MM.1S (cell line): ENCODE measurements around the gene SPRR3.

Source experiments
- DNase-seq: peaks from one replicate; pipeline ENCODE4 v3.0.0-alpha.2; 2015
- H2AFZ ChIP-seq: fragments of 300-600 bp; sonication (generic); 2 replicates; pipeline ENCODE4 v1.6.0; 2016; ENCODE audit warnings: antibody characterized with exemption, low read length
- H3F3A ChIP-seq: fragments of 300-600 bp; sonication (generic); 2 replicates; pipeline ENCODE4 v1.6.1; 2016; ENCODE audit warnings: mild to moderate bottlenecking, antibody characterized with exemption, low read length, moderate library complexity, mixed read lengths; ENCODE audit not compliant: insufficient read depth
- H3K27ac ChIP-seq: fragments of 300-600 bp; sonication (generic); 2 replicates; pipeline ENCODE4 v1.5.1; 2016; ENCODE audit warnings: mild to moderate bottlenecking, low read length
- H3K27me3 ChIP-seq: fragments of 300-600 bp; sonication (generic); replicated peaks from 2 replicates; pipeline ENCODE4 v1.6.0; 2016; ENCODE audit warnings: low read length; ENCODE audit not compliant: insufficient read depth
- H3K36me3 ChIP-seq: fragments of 300-600 bp; sonication (generic); replicated peaks from 2 replicates; pipeline ENCODE4 v1.6.1; 2016; ENCODE audit warnings: mild to moderate bottlenecking, low read length, mixed read lengths; ENCODE audit not compliant: insufficient read depth
- H3K4me1 ChIP-seq: fragments of 300-600 bp; sonication (generic); 2 replicates; pipeline ENCODE4 v1.6.1; 2016; ENCODE audit warnings: low read length, mixed read lengths
- H3K4me2 ChIP-seq: fragments of 300-600 bp; sonication (generic); 2 replicates; pipeline ENCODE4 v1.6.0; 2016; ENCODE audit warnings: low read depth, low read length
- H3K4me3 ChIP-seq: fragments of 300-600 bp; sonication (generic); 2 replicates; pipeline ENCODE4 v1.5.1; 2016; ENCODE audit warnings: low read length, mixed read lengths
- H3K79me2 ChIP-seq: fragments of 300-600 bp; sonication (generic); 2 replicates; pipeline ENCODE4 v1.6.1; 2016; ENCODE audit warnings: mixed run types, low read length, mixed read lengths
- H3K9ac ChIP-seq: fragments of 300-600 bp; sonication (generic); 2 replicates; pipeline ENCODE4 v1.6.1; 2016; ENCODE audit warnings: low read length, mixed read lengths
- H3K9me2 ChIP-seq: fragments of 300-600 bp; sonication (generic); replicated peaks from 2 replicates; pipeline ENCODE4 v1.6.1; 2016; ENCODE audit warnings: mild to moderate bottlenecking, low read length, mixed read lengths; ENCODE audit not compliant: insufficient read depth
- H3K9me3 ChIP-seq: fragments of 300-600 bp; sonication (generic); replicated peaks from 2 replicates; pipeline ENCODE4 v1.6.1; 2016; ENCODE audit warnings: mild to moderate bottlenecking, low read length, mixed read lengths; ENCODE audit not compliant: insufficient read depth
- H4K20me1 ChIP-seq: fragments of 300-600 bp; sonication (generic); 2 replicates; pipeline ENCODE4 v1.6.1; 2016; ENCODE audit warnings: mild to moderate bottlenecking, low read length, moderate library complexity, mixed read lengths; ENCODE audit not compliant: insufficient read depth
- CTCF ChIP-seq: fragments of 300-600 bp; sonication (generic); IDR thresholded peaks from 2 replicates; pipeline ENCODE4 v1.5.1; 2016; ENCODE audit warnings: antibody characterized with exemption, low read length, mixed read lengths
- EZH2 ChIP-seq: fragments of 300-600 bp; sonication (generic); optimal IDR thresholded peaks from 2 replicates; pipeline ENCODE3; 2017; ENCODE audit warnings: low read depth, mild to moderate bottlenecking, antibody characterized with exemption, low read length, mixed read lengths
- EZH2phosphoT487 ChIP-seq: fragments of 300-600 bp; sonication (generic); IDR thresholded peaks from 2 replicates; pipeline ENCODE4 v1.6.1; 2018; ENCODE audit warnings: antibody characterized with exemption, low read length

Gene SPRR3

GRCh38 chr1:152961226-152961891 lies 40.2 kb upstream of the SPRR3 start:
- TF ChIP-seq CTCF (no peak), EZH2phosphoT487 (no peak), EZH2 (no peak)
- DNase-seq: no peak
- H4K20me1 ChIP-seq: no peaks in the 10 kb centered on the region
- no peak overlapping the region for H3K4me2 ChIP-seq
- H3K4me3 ChIP-seq: no peak overlapping the region
- H3K79me2 ChIP-seq: no peaks in the 10 kb centered on the region
- H3K4me1 ChIP-seq: no peaks in the 10 kb centered on the region
- no peaks in the 10 kb centered on the region for H3K9me3 ChIP-seq
- no peaks in the 10 kb centered on the region for H3K27me3 ChIP-seq
- H2AFZ ChIP-seq: no peak overlapping the region
- no peaks in the 10 kb centered on the region for H3K36me3 ChIP-seq
- H3K27ac ChIP-seq: no peak overlapping the region
- H3K9ac ChIP-seq: no peak overlapping the region
- no peaks in the 10 kb centered on the region for H3F3A ChIP-seq
- H3K9me2 ChIP-seq: no peaks in the 10 kb centered on the region

GRCh38 chr1:152962876-152963415 lies 38.6 kb upstream of the SPRR3 start:
- Histone ChIP-seq H3K9me2 (no peaks in the 10 kb centered on the region), H3K4me2 (no peak overlapping the region), H3K4me1 (0 out of 2 replicates have a peak, but pooled peaks cover 3% of the 10 kb centered on the region), H3F3A (no peaks in the 10 kb centered on the region), H3K36me3 (no peaks in the 10 kb centered on the region), H3K79me2 (no peaks in the 10 kb centered on the region), H3K4me3 (no peak overlapping the region), H2AFZ (no peak overlapping the region), H3K27ac (no peak overlapping the region), H3K9ac (no peak overlapping the region), H3K9me3 (no peaks in the 10 kb centered on the region), H3K27me3 (no peaks in the 10 kb centered on the region), H4K20me1 (no peaks in the 10 kb centered on the region)
- no peak for DNase-seq
- TF ChIP-seq EZH2: no peak
- TF ChIP-seq EZH2phosphoT487: no peak
- no peak for TF ChIP-seq CTCF

GRCh38 chr1:152964536-152964935 lies 37.0 kb upstream of the SPRR3 start:
- H3K9ac ChIP-seq: no peak overlapping the region
- no peaks in the 10 kb centered on the region for H4K20me1 ChIP-seq
- no peak overlapping the region for H3K27ac ChIP-seq
- peaks cover 14% of the 10 kb centered on the region for H3K4me1 ChIP-seq
- TF ChIP-seq EZH2 (no peak), CTCF (no peak), EZH2phosphoT487 (no peak)
- no peaks in the 10 kb centered on the region for H3K36me3 ChIP-seq
- H3K27me3 ChIP-seq: no peaks in the 10 kb centered on the region
- no peaks in the 10 kb centered on the region for H3K9me3 ChIP-seq
- no peak overlapping the region for H3K4me3 ChIP-seq
- DNase-seq: no peak
- no peak overlapping the region for H3K4me2 ChIP-seq
- H3K79me2 ChIP-seq: no peaks in the 10 kb centered on the region
- H3F3A ChIP-seq: no peaks in the 10 kb centered on the region
- no peaks in the 10 kb centered on the region for H3K9me2 ChIP-seq
- H2AFZ ChIP-seq: no peak overlapping the region
